ENCODE results near the gene ZCCHC24.

DNA sequence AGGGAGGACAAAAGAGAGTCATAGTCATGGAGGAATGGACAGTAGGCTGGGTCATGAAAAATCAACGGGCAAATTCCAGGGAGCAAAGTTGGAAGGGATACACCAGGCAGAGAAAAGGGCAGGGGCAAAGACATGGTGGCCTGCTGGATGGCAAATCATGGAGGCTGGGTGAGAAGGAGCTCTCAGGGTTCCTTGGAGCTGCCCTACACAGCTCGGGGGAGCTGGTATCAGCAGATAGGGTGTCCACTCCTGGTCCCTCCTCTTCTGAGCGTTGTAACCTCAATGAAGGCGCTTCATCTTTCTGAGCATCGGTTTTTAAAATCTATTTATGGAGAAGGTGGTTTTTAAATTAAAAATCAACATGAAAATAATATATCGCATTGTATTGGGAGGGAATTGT lies 39.1 kb upstream of the ZCCHC24 start:
- TF ChIP-seq, protein P1, sequence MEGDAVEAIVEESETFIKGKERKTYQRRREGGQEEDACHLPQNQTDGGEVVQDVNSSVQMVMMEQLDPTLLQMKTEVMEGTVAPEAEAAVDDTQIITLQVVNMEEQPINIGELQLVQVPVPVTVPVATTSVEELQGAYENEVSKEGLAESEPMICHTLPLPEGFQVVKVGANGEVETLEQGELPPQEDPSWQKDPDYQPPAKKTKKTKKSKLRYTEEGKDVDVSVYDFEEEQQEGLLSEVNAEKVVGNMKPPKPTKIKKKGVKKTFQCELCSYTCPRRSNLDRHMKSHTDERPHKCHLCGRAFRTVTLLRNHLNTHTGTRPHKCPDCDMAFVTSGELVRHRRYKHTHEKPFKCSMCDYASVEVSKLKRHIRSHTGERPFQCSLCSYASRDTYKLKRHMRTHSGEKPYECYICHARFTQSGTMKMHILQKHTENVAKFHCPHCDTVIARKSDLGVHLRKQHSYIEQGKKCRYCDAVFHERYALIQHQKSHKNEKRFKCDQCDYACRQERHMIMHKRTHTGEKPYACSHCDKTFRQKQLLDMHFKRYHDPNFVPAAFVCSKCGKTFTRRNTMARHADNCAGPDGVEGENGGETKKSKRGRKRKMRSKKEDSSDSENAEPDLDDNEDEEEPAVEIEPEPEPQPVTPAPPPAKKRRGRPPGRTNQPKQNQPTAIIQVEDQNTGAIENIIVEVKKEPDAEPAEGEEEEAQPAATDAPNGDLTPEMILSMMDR (IDR thresholded peaks at IDR 0.05; ENCODE audit: control extremely low read depth in 1 of 3, insufficient read depth in 1 of 3, low read depth in 1 of 3, low read length in 3 of 3) = no peak
- TF ChIP-seq USF2 (IDR thresholded peaks at IDR 0.05; ENCODE audit: low read length) = no peak
- TF ChIP-seq POLR2A (IDR thresholded peaks at IDR 0.05; ENCODE audit: control extremely low read depth in 1 of 2, low read depth in 2 of 2, low read length in 2 of 2) = no peak
- TF ChIP-seq, protein P2, sequence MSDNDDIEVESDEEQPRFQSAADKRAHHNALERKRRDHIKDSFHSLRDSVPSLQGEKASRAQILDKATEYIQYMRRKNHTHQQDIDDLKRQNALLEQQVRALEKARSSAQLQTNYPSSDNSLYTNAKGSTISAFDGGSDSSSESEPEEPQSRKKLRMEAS (IDR thresholded peaks at IDR 0.05) = no peak
- TF ChIP-seq SP1 (IDR thresholded peaks at IDR 0.05; ENCODE audit: low read depth, low read length) = no peak
- TF ChIP-seq POLR2AphosphoS5 (IDR thresholded peaks at IDR 0.05; ENCODE audit: low read depth, low read length) = no peak
- no peak for TF ChIP-seq CREB1 (IDR thresholded peaks at IDR 0.05)
